ENCODE results near the gene ADAMTS17. TPM values are rescaled to one million over a fixed set of nuclear protein-coding genes. Genes with fewer than 3 reads are reported as not detected.

The ADAMTS17 gene
- total RNA-seq, 1 experiment from 2014 or later: 1.6 TPM

- no TSS peak for BruUV-seq (replicated peaks)
- DNase-seq (ENCODE audit: low read depth, low spot score) (no peak), ATAC-seq (no peak)
- Histone ChIP-seq H3K27me3 (ENCODE audit: control insufficient read depth, insufficient read depth, low read length) (no peaks in the 10 kb centered on the region), H3K4me1 (ENCODE audit: control insufficient read depth, insufficient read depth, low read length) (no peaks in the 10 kb centered on the region), H3K4me3 (ENCODE audit: low read depth in 2 of 2, low read length in 2 of 2) (no peak overlapping the region), H3K36me3 (ENCODE audit: control insufficient read depth, insufficient read depth, low read length) (no peaks in the 10 kb centered on the region), H3K9me3 (ENCODE audit: control insufficient read depth, insufficient read depth, low read depth, low read length) (no peaks in the 10 kb centered on the region), H3K27ac (ENCODE audit: low read length) (no peak overlapping the region)
- ChIA-PET POLR2A (no interaction called here), CTCF (no interaction called here)
- TF ChIP-seq SIN3A (IDR thresholded peaks at IDR 0.05; ENCODE audit: borderline replicate concordance, insufficient read depth, low read depth, low read length) (no peak), TCF7L2 (IDR thresholded peaks at IDR 0.05; ENCODE audit: low read depth, low read length) (no peak)
- intact Hi-C loops (cut with micrococcal nuclease; ENCODE audit: unreplicated experiment): no loop called here
- in situ Hi-C loops (cut with HindIII; ENCODE audit: low pct_unique_long_range_greater_than_20kb, low sequenced_read_pairs): no loop called here
These were observed 340.4 kb downstream of the ADAMTS17 start for GRCh38 chr15:100001405-100001804.

GRCh38 chr15:99999282-100000070 is 342.3 kb downstream of the ADAMTS17 start:
- no peaks in the 10 kb centered on the region for H3K9me3 ChIP-seq (ENCODE audit: control insufficient read depth, insufficient read depth, low read depth, low read length)
- H3K27ac ChIP-seq (ENCODE audit: low read length): no peak overlapping the region
- H3K36me3 ChIP-seq (ENCODE audit: control insufficient read depth, insufficient read depth, low read length): no peaks in the 10 kb centered on the region
- in situ Hi-C loops (cut with HindIII; ENCODE audit: low pct_unique_long_range_greater_than_20kb, low sequenced_read_pairs) (no loop called here), intact Hi-C loops (cut with micrococcal nuclease; ENCODE audit: unreplicated experiment) (no loop called here)
- ATAC-seq (no peak), DNase-seq (ENCODE audit: low read depth, low spot score) (no peak)
- no peaks in the 10 kb centered on the region for H3K27me3 ChIP-seq (ENCODE audit: control insufficient read depth, insufficient read depth, low read length)
- BruUV-seq (replicated peaks): no TSS peak
- TF ChIP-seq SIN3A (IDR thresholded peaks at IDR 0.05; ENCODE audit: borderline replicate concordance, insufficient read depth, low read depth, low read length): no peak
- no peak for TF ChIP-seq REST (IDR thresholded peaks at IDR 0.05; ENCODE audit: insufficient read depth in 1 of 2, low read depth in 2 of 2, low read length in 1 of 2)
- TF ChIP-seq TCF7L2 (IDR thresholded peaks at IDR 0.05; ENCODE audit: low read depth, low read length): no peak
- TF ChIP-seq POLR2AphosphoS5 (IDR thresholded peaks at IDR 0.05; ENCODE audit: low read depth, low read length): no peak
- no peak for TF ChIP-seq CTCF (IDR thresholded peaks at IDR 0.05)
- H3K4me1 ChIP-seq (ENCODE audit: control insufficient read depth, insufficient read depth, low read length): no peaks in the 10 kb centered on the region
- ChIA-PET POLR2A (no interaction called here), CTCF (no interaction called here)
- H3K4me3 ChIP-seq (ENCODE audit: low read depth in 2 of 2, low read length in 2 of 2): no peak overlapping the region

GRCh38 chr15:99998661-99999101 is 343.1 kb downstream of the ADAMTS17 start:
- no peaks in the 10 kb centered on the region for H3K4me1 ChIP-seq (ENCODE audit: control insufficient read depth, insufficient read depth, low read length)
- ATAC-seq: no peak
- in situ Hi-C loops (cut with HindIII; ENCODE audit: low pct_unique_long_range_greater_than_20kb, low sequenced_read_pairs) (no loop called here), intact Hi-C loops (cut with micrococcal nuclease; ENCODE audit: unreplicated experiment) (no loop called here)
- CTCF ChIA-PET: interaction anchor here (0.7 kb wide), 1 partner anchor 391 kb away, joined by 3 read pairs; no protein-coding TSS in a partner anchor
- H3K27ac ChIP-seq (ENCODE audit: low read length): no peak overlapping the region
- TF ChIP-seq POLR2AphosphoS5 (IDR thresholded peaks at IDR 0.05; ENCODE audit: low read depth, low read length) (no peak), CTCF (IDR thresholded peaks at IDR 0.05) (no peak), TCF7L2 (IDR thresholded peaks at IDR 0.05; ENCODE audit: low read depth, low read length) (no peak)
- no peaks in the 10 kb centered on the region for H3K9me3 ChIP-seq (ENCODE audit: control insufficient read depth, insufficient read depth, low read depth, low read length)
- no TSS peak for BruUV-seq (replicated peaks)
- H3K4me3 ChIP-seq (ENCODE audit: low read depth in 2 of 2, low read length in 2 of 2): no peak overlapping the region
- H3K27me3 ChIP-seq (ENCODE audit: control insufficient read depth, insufficient read depth, low read length): no peaks in the 10 kb centered on the region
- POLR2A ChIA-PET: no interaction called here
- no peaks in the 10 kb centered on the region for H3K36me3 ChIP-seq (ENCODE audit: control insufficient read depth, insufficient read depth, low read length)
- DNase-seq (ENCODE audit: low read depth, low spot score): no peak
